HG03066 (cell line): ENCODE results near the gene HTD2.

Experiments
- ATAC-seq: cut with Tn5 transposase; IDR thresholded peaks from one replicate; pipeline ENCODE4 v1.9.1; 2021; ENCODE audit warnings: low read depth; ENCODE audit not compliant: unreplicated experiment

The HTD2 gene

DNA sequence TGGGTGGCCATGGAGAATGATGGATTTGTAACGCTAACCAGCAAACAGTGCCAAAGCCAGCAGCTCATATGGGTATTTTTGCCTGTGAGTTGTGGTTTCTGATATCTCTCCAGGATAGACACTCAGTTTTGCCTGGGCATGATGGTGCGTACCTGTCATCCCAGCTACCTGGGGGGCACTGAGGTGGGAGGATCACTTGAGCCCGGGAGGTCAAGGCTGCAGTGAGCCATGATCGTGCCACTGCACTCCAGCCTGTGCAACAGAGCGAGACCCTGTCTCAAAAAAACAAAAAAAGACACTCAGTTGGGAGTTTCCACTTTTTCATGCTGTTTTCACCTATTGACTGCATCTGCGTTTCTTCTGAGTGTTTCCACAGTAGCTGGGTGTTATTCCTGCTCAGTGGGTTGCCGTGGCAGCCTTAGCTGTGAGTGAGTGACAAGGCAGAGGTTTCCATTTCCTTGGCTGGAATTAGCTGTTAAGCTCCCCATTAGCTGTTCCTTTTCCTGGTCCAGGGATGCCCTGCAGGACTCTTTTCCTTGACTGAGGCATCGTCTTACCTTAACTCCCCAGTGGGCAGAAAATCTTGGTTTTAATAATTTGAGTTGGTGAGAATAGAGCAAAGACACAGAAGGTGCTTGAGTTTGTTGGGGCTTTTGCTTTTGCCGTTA is 14.5 kb upstream of the HTD2 start:
- ATAC-seq: no peak

DNA sequence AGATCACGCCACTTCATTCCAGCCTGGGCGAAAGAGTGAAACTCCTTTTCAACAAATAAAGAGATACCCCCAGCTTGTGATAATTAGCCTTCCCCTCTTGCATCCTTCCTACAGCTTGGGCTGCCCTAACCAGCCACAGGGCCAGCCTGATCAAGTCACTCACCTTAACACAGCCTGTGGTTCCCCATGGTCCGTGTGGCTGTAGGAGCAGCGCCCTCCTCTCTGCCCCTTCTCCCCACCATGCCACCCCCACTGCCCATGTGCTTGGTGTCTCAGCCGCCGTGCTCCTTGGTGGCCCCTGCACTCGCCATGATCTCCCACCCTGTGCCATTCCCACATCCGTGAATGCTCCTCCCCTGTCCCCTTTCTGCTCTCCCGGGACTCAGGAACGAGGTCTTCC is 13.5 kb upstream of the HTD2 start:
- ATAC-seq: no peak

DNA sequence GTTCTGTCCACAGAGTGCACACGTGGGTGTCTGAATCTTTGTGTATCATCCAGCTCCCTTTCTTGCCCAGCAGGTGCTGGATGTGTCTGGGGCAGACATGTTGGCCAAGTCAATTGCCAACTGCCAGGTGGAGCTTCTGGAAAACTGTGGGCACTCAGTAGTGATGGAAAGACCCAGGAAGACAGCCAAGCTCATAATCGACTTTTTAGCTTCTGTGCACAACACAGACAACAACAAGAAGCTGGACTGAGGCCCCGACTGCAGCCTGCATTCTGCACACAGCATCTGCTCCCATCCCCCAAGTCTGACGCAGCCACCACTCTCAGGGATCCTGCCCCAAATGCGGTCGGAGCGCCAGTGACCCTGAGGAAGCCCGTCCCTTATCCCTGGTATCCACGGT is 12.8 kb upstream of the HTD2 start:
- ATAC-seq: no peak

DNA sequence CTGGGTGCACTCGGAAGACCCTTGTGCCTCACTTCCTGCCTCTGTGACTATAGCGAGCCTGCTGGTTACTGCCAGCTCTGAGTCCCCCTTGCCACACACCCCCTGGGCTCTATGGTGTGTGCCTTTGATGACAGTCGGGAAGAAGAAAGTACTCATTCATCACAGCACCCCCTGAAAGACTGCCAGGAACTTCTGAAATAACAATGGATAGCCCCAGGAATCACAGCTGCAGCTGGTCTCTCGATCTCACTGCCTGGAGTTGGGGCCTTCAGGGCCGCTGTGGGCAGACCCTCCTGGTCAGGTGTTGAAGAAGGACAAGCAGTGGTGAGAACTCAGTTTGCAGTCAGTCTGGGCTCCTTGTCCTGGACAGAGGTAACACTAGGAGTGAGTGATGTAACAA is 10.1 kb upstream of the HTD2 start:
- ATAC-seq: no peak

DNA sequence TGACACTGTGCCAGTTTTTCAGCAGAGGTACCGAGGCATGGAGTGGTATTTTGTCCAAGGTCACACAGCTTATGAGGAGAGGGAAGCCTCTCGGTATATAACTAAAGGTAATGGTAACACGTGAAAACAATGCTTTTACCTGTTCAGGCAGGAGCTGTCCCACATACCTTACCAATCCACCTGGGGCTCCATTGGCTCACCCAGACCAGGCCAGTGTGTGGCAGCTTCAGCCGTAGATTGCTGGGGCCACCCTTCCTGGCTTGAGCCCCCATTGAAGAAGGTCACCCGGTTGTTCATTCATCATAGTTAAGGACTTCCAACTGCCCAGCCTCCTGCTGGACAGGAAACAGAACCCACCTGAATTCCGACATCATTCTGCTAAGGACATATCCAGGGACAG is 9.5 kb upstream of the HTD2 start:
- no peak for ATAC-seq

DNA sequence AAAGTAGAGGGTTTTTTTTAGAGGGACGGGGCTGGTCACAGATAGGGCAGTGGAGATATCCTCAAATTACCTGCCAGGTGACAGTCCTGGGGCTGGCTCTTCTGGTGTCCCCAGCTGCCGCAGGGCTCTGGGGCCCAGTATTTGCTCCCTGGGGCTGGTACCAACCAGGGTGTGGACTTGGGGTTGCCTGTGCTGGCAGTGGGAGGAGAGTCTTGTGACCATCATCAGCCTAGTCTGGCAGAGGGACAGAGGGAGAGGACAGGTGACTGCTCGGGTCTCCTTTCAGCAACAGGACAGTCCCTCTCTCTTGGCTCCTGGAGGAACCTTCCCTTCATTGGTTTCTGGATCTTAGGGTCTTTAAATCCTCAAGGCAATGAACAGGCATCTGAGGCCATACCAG is 8.1 kb upstream of the HTD2 start:
- ATAC-seq: no peak

DNA sequence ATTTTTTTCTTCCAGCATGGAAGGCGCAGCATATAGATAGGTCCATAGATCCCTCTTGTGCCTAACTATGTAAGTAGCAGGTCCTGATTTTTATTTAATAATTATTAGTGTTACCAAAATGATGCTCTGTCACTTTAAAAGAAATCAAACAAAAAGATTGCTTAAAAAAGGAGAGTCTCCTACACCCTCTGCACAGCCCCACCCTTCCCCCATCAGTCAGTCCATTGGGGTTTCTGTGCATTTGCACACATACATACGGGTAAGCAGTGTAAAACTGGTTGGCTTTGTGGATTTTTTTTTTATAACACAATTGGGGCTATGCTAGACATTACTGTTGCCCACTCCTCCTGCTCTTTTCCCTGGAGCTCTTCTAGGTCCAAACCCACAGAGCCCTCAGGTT is 7.2 kb upstream of the HTD2 start:
- ATAC-seq: no peak

DNA sequence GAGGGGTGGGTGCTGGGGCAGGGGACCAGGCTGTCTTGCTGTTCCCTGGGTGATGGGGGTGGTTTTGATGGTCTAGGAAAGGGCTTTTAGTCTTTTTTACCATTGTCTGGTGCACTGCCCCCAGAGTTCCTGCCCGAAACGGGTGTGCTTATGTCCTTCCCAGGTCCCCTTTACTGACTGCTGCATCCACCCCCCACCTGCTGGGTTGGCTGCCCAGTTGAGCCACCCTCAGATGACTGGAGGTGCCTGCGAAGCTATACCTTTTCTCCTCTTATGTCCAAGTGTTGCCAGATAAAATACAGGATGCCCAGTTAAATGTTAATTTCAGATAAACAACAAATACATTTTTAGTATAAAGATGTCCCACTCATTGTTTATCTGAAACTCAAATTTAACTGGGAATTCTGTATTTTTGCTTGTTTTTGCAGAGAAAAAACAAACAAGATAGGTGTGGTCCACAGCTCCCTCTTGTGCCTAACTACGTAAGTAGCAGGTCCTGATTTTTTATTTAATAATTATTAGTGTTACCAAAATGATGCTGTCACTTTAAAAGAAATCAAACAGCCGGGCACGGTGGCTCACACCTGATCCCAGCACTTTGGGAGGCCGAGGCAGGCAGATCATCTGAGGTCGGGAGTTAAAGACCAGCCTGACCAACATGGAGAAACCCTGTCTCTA is 6.3 kb upstream of the HTD2 start:
- ATAC-seq: no peak

DNA sequence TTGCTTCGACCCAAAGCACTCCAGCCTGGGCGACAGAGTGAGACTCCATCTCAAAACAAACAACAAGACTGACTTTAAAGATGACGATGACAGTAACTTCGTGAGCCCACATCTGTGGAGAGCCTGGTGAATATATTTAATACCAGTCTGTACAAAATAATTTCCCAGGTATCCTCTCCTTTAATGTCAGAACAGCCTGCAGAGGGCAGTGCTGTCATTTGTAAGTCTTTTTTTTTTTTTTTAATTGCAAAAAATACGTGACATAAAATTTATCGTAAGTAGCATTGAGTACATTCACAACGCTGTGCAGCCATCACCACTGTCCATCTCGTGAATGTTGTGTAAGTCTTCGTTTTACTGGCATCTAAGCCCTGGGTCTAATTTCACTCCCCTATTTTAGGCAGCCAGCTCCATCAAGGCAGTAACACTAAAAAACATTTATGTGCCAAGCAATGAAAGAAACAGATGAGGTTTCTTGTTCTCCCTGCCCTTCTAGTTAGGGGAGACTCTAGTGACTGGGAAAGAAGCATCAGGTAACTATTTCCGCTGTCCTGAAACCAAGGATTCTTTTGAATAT is 1.4 kb downstream of the HTD2 start:
- ATAC-seq: no peak

DNA sequence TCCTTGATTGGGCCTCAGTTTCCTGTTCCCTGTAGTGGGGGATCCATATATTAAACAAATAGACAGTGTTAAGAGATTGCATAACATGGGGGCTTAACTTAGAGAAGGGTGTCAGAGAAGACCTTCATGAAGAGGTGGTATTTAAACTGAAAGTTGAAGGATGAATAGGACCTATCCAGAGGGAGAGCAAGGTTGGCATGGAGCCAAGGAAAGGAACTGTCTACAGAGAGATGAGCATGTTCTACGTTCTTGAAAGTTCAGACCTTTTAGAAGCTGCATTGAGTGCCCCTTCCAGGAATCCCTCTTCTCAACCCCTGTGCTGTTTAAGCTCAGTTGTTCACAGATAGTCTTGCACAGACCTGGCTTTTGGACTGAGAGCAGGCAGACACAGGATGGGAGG is 2.4 kb downstream of the HTD2 start:
- no peak for ATAC-seq

DNA sequence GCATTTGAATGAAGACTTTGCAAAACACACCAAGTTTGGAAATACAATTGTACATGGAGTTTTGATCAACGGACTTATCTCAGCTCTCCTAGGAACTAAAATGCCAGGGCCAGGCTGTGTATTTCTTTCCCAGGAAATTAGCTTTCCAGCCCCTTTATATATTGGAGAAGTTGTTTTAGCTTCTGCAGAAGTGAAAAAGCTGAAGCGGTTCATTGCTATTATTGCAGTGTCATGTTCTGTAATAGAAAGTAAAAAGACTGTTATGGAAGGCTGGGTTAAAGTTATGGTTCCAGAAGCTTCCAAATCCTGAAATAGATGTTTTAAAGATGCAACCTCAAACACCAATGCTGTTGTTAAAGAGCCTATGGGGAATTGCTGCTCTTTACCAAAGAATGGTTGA is 11.5 kb downstream of the HTD2 start:
- no peak for ATAC-seq

DNA sequence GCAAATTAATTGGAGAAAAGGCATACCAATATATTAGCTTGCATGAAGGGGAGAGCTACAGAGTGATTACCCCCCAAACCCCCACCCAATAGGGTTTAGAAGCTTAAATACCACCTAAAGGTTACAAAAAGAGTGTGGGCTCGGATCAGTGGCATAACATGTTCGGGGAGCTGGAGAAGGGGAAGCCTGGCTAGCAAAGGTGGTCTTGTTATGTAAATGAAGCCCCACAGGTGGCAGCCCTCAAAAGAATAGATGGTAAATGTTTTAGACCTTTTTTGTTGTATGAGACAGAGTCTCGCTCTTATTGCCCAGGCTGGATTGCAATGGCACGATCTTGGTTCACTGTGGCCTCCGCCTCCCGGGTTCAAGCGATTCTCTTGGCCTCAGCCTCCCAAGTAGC is 15.5 kb downstream of the HTD2 start:
- ATAC-seq: no peak

DNA sequence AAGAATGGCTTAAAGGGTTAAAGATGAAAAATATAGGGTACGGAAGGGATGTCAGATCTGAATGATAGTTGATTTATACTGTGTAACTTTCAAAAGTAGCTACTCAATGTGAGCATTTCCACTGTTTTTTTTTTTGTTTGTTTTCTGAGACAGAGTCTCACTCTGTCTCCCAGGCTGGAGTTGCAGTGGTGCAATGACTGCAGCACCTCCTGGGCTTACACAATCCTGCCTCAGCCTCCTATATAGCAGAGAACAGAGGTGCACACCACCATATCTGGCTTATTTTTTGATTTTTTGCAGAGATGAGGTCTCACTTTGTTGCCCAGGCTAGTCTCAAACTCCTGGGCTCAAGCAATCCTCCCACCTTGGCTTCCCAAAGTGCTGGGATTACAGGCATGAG is 16.5 kb downstream of the HTD2 start:
- ATAC-seq: no peak

DNA sequence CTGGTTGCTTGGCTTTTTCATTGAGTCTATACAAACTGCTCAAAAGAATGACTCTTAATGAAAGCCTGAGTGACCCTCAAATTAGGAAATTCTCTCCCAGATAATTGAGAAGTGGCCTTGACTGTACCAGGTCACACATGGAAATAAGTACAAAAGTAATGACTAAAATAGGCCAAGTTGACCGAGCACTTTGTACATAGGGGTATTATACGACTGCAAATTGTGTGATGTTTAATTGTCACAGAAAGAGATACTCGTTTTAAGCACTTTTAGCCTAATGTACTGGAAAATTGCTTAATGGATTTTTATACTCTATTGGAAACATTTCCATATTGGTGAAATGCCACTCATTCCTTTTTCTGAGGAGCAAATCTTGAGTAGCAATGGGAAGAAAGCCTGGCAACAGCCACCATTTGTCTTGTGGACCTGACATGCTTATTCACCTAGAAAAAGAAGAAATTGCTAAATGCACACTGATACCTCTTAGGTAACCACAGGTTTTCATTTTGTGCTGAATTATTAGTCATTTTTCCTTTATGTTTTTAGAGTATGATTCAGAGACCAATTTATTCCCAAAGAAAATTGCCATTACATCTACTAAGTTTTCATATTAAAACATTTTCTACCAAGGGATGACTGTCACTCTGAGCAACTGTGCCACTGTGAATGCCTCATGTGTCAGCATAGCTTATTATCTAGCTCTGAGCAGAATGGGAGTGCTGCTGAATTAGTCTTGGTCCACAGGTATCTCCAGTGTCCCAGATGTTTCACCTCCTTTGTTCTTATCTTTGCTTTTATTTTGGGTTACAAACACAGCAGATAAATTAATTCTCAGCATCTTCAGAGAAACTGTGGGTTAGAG is 17.4 kb downstream of the HTD2 start:
- no peak for ATAC-seq

DNA sequence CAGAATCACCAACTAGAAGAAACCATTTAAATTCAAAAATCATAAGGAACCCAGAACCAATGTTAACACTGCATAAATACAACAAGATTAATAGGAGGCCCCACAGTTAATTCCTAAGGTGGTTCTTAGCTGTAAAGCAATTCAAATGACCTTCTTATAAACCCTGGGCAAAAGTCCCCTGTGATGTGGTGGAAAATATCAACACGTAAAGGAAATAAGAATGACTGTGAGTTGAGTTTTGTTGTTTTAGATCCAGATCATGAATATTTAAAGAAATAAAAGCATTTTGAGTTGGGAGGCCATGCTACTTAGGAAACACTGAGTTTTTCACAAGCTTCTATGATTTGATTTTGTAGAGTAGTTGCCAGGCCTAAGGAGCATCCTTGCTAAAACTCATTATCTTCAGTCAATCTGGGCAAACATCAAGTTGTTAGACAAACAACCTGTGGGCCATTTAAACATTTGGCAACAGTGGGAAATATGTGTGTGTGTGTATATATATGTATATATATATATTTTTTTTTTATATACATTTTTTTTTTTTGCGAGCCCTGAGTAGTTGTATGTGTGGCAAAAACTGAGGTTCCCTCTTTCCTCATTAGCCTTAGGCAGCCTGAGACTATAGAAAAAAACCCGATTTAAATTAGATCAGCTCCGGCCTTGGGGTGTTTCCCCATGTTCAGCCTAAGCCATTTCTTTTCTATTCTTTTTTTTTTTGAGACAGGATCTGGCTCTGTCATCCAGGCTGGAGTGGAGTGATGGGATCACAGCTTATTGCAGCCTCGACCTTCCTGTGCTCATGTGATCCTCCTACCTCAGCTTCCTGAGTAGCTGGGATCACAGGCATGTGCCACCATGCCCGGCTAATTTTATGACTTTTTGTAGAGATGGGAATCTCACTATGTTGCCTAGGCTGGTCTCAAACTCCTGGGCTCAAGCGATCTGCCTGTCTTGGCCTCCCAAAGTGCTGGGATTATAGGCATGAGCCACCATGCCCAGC is 18.4 kb downstream of the HTD2 start:
- no peak for ATAC-seq

DNA sequence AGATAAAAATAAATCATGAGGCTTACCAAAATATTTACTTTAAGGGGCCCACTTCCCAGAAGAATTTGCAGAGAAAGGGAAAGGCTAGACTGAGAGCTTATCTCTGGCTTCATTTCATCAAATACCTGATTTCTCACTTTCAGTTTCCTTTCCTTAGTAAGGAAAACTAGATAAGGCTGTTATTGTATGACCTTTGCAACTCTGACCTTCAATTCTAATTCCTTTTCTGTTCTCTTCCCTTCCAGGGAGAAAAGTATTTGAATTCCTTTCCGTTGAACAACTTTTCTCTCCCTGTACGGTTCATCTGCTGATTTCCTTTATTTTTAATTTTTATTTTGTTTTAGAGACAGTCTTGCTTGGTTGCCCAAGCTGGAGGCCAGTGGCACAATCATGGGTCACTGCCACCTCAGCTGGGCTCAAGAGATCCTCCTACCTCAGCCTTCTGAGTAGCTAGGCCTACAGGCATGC is 19.2 kb downstream of the HTD2 start:
- ATAC-seq: no peak

DNA sequence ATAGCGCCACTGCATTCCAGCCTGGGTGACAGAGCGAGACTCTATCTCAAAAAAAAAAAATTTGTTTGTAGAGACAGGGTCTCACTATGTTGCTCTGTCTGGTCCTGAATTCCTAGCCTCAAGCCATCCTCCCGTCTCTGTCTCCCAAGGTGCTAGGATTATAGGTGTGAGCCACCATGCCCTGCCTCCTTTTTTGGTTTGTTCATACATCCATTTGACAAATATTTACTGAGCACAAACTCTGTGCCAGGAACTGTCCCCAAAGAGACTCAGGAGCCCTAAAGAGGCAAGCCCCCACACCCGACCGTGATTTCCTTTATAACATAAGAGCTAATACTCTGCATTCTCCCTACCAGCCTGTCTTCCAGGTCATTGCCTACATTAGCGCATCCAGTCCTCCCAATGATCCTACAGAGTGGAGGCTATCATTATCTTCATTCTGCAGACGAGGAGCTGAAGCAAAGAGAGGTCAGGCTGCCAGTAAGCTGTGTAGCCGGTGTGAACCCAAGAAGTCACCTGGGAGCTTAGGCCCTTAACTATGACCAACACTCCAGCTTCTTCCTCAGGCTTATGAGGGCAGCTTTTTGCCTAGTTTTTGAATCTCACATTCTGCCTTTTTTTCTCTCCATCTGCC is 20.1 kb downstream of the HTD2 start:
- no peak for ATAC-seq

DNA sequence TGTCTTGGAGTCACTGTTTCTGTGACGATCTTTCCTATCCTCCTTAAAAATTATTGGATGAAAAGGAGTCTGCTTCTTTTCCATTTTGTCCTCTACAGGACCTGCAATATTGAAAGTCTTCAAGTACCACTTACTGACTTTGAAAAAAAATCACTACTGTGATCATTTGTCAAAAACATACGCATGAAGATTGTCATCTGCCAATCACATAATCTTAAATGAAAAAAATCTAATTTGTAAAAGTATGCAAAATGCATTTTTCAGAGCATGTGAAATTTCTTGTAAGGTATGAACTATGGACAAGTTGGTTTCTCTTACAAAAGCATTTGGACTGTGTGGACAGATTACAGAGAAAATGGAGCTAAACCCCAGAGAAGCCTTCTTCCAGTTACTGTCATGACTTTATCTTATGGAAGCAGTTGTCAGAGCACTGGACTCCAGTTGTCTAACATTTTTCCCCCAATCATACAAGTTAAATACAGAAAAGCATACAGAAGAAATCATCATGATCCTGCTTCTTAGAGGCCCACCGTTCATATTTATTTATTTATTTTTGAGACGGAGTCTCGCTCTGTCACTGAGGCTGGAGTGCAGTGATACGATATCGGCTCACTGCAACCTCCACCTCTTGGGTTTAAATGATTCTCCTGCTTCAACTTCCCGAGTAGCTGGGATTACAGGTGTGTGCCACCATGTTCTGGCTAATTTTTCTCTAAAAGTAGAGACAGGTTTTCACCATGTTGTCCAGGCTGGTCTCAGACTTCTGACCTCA is 23.0 kb downstream of the HTD2 start:
- no peak for ATAC-seq

DNA sequence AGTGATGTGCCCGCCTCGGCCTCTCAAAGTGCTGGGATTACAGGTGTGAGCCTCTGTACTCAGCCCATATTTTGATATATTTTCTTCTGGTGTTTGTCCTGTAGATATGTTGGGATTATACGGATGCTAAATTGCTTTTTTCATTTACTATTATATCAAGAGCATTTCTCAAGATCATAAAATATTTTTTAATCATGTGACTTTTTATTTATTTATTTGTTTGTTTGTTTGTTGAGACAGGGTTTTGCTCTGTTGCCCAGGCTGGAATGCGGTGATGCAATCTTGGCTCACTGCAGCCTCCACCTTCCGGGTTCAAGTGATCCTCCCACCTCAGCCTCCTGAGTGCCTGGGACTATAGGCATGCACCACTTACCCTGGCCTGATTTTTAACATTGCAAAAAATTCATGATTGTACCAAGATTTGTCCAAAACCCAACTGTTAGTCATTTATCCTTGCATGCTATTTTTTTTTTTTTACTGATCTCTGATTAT is 23.6 kb downstream of the HTD2 start:
- no peak for ATAC-seq
